K562 (cell line): ENCODE results near the gene LRRC4B. TPM values are rescaled to one million over a fixed set of nuclear protein-coding genes. Genes with fewer than 3 reads are reported as not detected.
A peak's percentile ranks its signal among the peaks of the same experiment; 100 is the strongest.

Experiments used
- ATAC-seq: fragments of 200-7000 bp; cut with Tn5 transposase; 3 replicates; pipeline ENCODE4 v1.9.1; 2020; ENCODE audit warnings: moderate library complexity
- BruUV-seq: library from RNA; stranded (reverse); fragments of 400-500 nt; replicated peaks from 2 replicates; lab custom pipeline; 2021; lab: Mats Ljungman, UMichigan
- CTCF ChIA-PET: fragments of 300-600 bp; formaldehyde crosslinking; extraction: SDS; loops from one replicate; lab custom pipeline; 2021; ENCODE audit warnings: low intra/inter-chr PET ratio; lab: Yijun Ruan, JAX
- POLR2A ChIA-PET: fragments of 300-600, 350-650 bp; sonication (Branson Sonifier 250); formaldehyde crosslinking; extraction: SDS; loops from one replicate; lab custom pipeline; 2021; ENCODE audit warnings: antibody characterized with exemption, inconsistent platforms; lab: Yijun Ruan, JAX
- DNase-seq, 4 experiments: peaks; one replicate each; pipeline versions ENCODE4 v3.0.0 to v3.0.0-alpha.2; 2011 to 2018; ENCODE audit warnings: low spot score in 3 of 4, mixed read lengths in 3 of 4; ENCODE audit errors: extremely low read depth in 1 of 4
- FAIRE-seq: peaks from 2 replicates; lab custom pipeline; 2011; peaks lifted over from hg19 to GRCh38; lab: Jason Lieb, UNC
- H2AFZ ChIP-seq: 2 replicates; pipeline ENCODE4 v1.6.0; 2011; ENCODE audit warnings: low read depth, low read length, control low read depth, inconsistent platforms
- H3K27ac ChIP-seq: fragments of 200-600 bp; 3 replicates; pipeline ENCODE4 v1.8.0; 2011; ENCODE audit warnings: low read depth, mild to moderate bottlenecking, control low read depth, inconsistent platforms, low read length, moderate library complexity, mixed read lengths; ENCODE audit errors: extremely low read depth
- H3K27me3 ChIP-seq, 2 experiments: fragments of 300-600 bp in 1 of 2; 2 replicates in 1 of 2; 3 replicates in 1 of 2; pipeline versions ENCODE4 v1.6.0 to v1.8.0; 2011; ENCODE audit warnings: inconsistent platforms in 2 of 2, low read length in 2 of 2, mild to moderate bottlenecking in 1 of 2, mixed read lengths in 1 of 2, moderate library complexity in 1 of 2; ENCODE audit not compliant: control insufficient read depth in 2 of 2, insufficient read depth in 2 of 2
- H3K36me3 ChIP-seq: fragments of 300-600 bp; 3 replicates; pipeline ENCODE4 v1.8.0; 2011; ENCODE audit warnings: mild to moderate bottlenecking, low read length, inconsistent platforms; ENCODE audit not compliant: control insufficient read depth, insufficient read depth
- H3K4me1 ChIP-seq, 2 experiments: fragments of 200-600 bp in 1 of 2; replicated peaks in 1 of 2; 2 replicates in 1 of 2; 3 replicates in 1 of 2; pipeline versions ENCODE4 v1.5.1 to v1.8.0; 2011; ENCODE audit warnings: inconsistent platforms in 2 of 2, low read length in 2 of 2, mild to moderate bottlenecking in 1 of 2, mixed read lengths in 1 of 2, moderate library complexity in 1 of 2; ENCODE audit not compliant: control insufficient read depth in 2 of 2, insufficient read depth in 2 of 2
- H3K4me2 ChIP-seq: 2 replicates; pipeline ENCODE4 v1.6.1; 2011; ENCODE audit warnings: low read length, control low read depth, inconsistent platforms, mixed read lengths; ENCODE audit not compliant: insufficient read depth
- H3K4me3 ChIP-seq: fragments of 200-600 bp; sonication (generic), shearing (Covaris generic); 2 replicates; pipeline ENCODE4 v1.5.1; 2016; ENCODE audit warnings: control low read depth, inconsistent platforms
- H3K79me2 ChIP-seq: fragments of 200-600 bp; 3 replicates; pipeline ENCODE4 v1.8.0; 2011; ENCODE audit warnings: low read length, inconsistent platforms; ENCODE audit not compliant: control insufficient read depth, insufficient read depth
- H3K9ac ChIP-seq, 2 experiments: 2 replicates each; pipeline versions ENCODE4 v1.6.0 to v1.6.1; 2011; ENCODE audit warnings: low read depth in 2 of 2, low read length in 2 of 2, control low read depth in 1 of 2, inconsistent platforms in 1 of 2, mild to moderate bottlenecking in 1 of 2, mixed read lengths in 1 of 2; ENCODE audit not compliant: insufficient read depth in 1 of 2
- H3K9me1 ChIP-seq: one replicate; pipeline ENCODE4 v1.6.0; 2011; ENCODE audit warnings: inconsistent platforms, mild to moderate bottlenecking, low read length, moderate library complexity; ENCODE audit not compliant: control insufficient read depth, insufficient read depth
- H3K9me3 ChIP-seq: replicated peaks from 2 replicates; pipeline ENCODE4 v1.5.1; 2011; ENCODE audit warnings: low read depth, low read length, inconsistent platforms; ENCODE audit not compliant: control insufficient read depth, insufficient read depth
- H4K20me1 ChIP-seq: replicated peaks from 2 replicates; pipeline ENCODE4 v1.6.1; 2011; ENCODE audit warnings: low read length, inconsistent platforms, mixed read lengths; ENCODE audit not compliant: control insufficient read depth, insufficient read depth
- POLR2AphosphoS2 ChIP-seq: IDR thresholded peaks from 2 replicates; pipeline ENCODE4 v1.6.1; 2012; ENCODE audit warnings: low read length, improper control_type of control experiment
- whole genome bisulfite sequencing: fragments of 100-300 bp; shearing (Covaris generic); methylation state at CpG from one replicate; pipeline ENCODE4 v1.1.6; 2016; ENCODE audit warnings: low coverage, mixed read lengths; ENCODE audit not compliant: insufficient coverage; ENCODE audit errors: missing lambda C conversion rate; 5-methylcytosine and 5-hydroxymethylcytosine counted together
- in situ Hi-C: fragments of 300-500 bp; cut with MboI; formaldehyde crosslinking; loops from 4 replicates; pipeline ENCODE4 v1.15.0; 2018; ENCODE audit warnings: inconsistent platforms, mixed read lengths
- intact Hi-C: fragments of 100-400 bp; cut with micrococcal nuclease; formaldehyde crosslinking; loops from 2 replicates; pipeline ENCODE4 v1.14.2; 2022
- polyA plus RNA-seq, 8 experiments: library from polyadenylated mRNA; depleted of rRNA in 4 of 8; stranded (reverse) in 5 of 8; unstranded in 3 of 8; fragments of >200 nt; fragmentation: Nextera tagmentation in 2 of 8; fragmentation: Illumina TruSeq in 1 of 8; extraction: Ambion mirVana in 2 of 8; extraction: Trizol in 1 of 8; gene quantifications; 2 replicates each; pipeline versions ENCODE4 v1.2.1 to v1.2.3, GENCODE V29; 2011 to 2014; ENCODE audit warnings: inconsistent platforms in 1 of 8, missing spikeins in 1 of 8
- total RNA-seq, 7 experiments: library from RNA; depleted of rRNA in 6 of 7; stranded (reverse); fragments of >200 nt in 6 of 7; fragmentation: Illumina TruSeq in 2 of 7; extraction: Trizol in 2 of 7; gene quantifications; 2 replicates each; pipeline versions ENCODE4 v1.2.1 to v1.2.3, GENCODE V29; 2011 to 2021; ENCODE audit warnings: low replicate concordance in 1 of 7
- TF ChIP-seq, protein P1 (sequence below): sonication (generic); formaldehyde crosslinking; IDR thresholded peaks from 2 replicates; pipeline ENCODE4 v1.8.1; 2022; ENCODE audit warnings: missing genetic modification reagents

LRRC4B gene
- total and polyA plus RNA-seq, 9 of the 15 experiments (the other 6 are each of a cell fraction or from before 2014, with no cell fraction given): 0.18 to 9.6 (median 2.9) TPM; not detected in 2

DNA sequence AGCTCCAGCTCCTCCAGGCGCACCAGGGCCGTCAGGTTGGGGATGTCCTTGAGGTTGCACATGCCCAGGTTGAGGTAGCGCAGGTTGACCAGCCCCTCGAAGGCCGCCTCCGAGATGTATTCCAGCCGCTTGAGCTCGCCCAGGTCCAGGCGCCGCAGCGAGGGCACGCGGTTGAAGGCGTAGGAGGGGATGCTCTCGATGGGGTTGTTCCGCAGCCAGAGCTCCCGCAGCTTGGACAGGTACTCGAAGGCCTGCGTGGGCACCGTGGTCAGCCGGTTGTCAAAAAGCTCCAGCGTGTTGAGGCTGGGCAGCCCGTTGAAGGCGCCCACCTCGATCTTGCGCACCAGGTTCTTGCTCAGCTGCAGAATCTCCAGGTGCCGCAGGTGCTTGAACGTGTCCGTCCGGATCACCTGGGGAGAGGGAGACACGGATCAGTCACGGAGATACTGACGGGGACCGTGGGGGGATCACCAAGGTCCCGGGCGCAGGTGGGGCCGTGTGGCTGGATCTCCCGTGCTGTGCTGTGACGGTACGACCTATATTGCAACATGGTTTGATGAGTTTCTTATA, 49.1 kb downstream of the LRRC4B start:
- POLR2A ChIA-PET: interaction anchor here (1.1 kb wide), 1 partner anchor 9 kb away, joined by 3 read pairs; no protein-coding TSS in a partner anchor
- TF ChIP-seq, protein P1, sequence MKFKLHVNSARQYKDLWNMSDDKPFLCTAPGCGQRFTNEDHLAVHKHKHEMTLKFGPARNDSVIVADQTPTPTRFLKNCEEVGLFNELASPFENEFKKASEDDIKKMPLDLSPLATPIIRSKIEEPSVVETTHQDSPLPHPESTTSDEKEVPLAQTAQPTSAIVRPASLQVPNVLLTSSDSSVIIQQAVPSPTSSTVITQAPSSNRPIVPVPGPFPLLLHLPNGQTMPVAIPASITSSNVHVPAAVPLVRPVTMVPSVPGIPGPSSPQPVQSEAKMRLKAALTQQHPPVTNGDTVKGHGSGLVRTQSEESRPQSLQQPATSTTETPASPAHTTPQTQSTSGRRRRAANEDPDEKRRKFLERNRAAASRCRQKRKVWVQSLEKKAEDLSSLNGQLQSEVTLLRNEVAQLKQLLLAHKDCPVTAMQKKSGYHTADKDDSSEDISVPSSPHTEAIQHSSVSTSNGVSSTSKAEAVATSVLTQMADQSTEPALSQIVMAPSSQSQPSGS (CRISPR knock-in tag): 0 out of 2 replicates have a peak, but pooled peaks have one; percentile 13
- no peak for TF ChIP-seq POLR2AphosphoS2
- in situ Hi-C loops: no loop called here

More for the DNA sequence above, 49.1 kb downstream of the LRRC4B start:
- Histone ChIP-seq H3K9ac (no peak overlapping the region), H3K4me2 (no peak overlapping the region), H3K4me3 (no peak overlapping the region), H2AFZ (no peak overlapping the region), H3K27me3 (no peaks in the 10 kb centered on the region), H3K9me1 (no peaks in the 10 kb centered on the region), H3K27ac (no peak overlapping the region), H4K20me1 (no peaks in the 10 kb centered on the region), H3K4me1 (peaks cover 0 to 30% of the 10 kb centered on the region in 2 experiments; a peak in 2 of 5 replicates), H3K9me3 (no peaks in the 10 kb centered on the region), H3K79me2 (no peaks in the 10 kb centered on the region), H3K36me3 (no peaks in the 10 kb centered on the region)
- intact Hi-C loops: no loop called here
- FAIRE-seq (no peak), ATAC-seq (no peak), DNase-seq (no peak)
- CTCF ChIA-PET: no interaction called here
- 85% methylated on average over 33 of the region's 40 CpGs for WGBS
- BruUV-seq: no TSS peak
